Measurements from ENCODE around the gene SMAD6.

SMAD6 gene

DNA sequence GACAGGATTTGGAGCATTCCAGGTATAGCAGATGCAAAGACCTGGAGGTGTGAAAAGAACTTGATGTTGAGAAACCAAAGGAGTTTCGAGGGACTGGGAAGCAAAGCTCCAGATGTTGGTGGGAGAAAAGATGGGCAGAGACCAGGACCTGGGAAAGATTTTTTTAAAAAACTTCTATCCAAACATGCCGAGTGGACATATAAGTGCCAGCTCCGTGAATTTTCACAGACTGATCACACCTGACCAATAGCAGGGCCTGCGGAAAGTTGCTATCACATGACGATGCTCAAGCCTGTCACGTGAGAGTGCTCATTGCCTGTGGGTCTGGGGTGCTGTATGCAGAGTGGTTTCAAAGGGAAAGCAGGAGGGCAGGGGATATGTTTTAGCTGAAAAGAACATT, 19.9 kb downstream of the SMAD6 start:
- no peak for DNase-seq

DNA sequence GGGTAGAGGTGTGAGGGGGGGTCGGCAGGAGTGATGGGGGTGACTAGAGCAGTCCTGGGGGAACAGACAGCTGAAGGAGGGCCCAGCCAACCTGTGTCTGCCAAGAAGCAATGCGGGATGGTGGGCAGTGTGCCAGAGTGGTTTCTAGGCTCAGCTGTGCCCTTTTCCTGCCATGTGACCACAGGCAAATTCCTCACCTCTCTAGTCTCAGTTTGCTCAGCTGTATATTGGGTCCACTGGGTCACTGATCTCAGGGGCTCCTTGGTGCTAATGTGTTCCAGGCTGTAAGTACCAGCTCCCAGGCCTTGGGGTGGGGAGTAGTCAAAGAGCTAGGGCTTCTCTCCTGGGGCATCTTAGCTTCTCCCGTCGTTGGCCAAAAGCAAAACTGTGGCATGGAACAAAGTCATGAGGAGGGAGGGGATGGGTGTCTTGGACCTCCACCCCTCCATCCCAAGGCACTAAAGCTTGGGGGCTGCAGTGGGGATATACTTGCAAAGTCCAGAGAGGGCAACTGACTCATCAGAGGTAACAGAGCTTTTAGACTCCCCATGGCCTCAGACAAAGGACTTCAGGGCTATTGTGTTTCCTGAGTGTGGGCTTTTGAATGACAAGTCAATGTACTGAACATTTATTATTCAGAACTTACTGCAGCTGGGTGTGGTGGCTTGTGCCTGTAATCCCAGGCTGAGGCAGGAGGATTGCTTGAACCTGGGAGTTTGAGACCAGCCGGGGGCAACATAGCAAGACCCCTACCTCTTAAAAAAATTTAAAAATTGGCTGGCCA, 20.9 kb downstream of the SMAD6 start:
- no peak for DNase-seq

DNA sequence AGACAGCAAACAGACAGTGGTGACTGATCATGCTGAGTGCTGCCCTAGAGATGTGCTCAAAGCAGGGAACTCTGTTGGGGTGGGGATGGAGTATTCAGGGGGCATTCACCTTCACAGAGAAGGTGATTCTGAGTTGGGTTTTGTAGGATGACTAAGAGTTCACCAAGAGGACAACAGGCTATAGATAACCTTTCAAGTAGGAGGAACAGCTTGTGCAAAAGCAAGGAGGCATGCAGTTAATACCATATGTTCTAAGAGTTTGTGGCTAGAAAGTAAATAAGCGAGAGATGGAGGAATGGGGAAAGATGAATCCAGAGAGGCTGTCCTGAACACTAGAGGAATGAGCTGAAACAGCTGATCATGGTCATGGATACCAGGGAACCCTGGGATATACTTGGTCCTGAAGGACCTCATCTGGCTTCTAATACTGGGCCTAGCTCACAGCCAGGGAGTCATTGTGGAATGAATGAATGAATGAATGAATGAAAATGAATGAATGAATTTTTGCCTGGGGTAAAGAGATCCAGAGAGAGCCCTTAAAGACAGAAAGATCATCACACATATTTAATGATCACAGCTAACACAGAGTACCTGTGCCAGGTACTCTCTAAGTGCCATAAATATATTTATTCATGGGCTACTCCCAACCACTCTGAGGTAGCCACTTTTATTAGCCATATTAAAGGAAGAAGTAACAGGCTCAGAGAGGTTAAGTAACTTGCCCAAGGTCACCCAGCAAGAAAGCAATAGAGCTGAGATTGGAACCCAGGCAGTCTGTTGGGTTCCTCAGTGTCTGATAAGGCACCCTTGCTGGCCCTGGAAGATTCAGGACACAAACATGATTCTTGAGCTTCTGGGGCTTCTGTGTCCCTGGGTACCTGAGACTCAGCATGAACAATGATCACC, 22.0 kb downstream of the SMAD6 start:
- DNase-seq: no peak

DNA sequence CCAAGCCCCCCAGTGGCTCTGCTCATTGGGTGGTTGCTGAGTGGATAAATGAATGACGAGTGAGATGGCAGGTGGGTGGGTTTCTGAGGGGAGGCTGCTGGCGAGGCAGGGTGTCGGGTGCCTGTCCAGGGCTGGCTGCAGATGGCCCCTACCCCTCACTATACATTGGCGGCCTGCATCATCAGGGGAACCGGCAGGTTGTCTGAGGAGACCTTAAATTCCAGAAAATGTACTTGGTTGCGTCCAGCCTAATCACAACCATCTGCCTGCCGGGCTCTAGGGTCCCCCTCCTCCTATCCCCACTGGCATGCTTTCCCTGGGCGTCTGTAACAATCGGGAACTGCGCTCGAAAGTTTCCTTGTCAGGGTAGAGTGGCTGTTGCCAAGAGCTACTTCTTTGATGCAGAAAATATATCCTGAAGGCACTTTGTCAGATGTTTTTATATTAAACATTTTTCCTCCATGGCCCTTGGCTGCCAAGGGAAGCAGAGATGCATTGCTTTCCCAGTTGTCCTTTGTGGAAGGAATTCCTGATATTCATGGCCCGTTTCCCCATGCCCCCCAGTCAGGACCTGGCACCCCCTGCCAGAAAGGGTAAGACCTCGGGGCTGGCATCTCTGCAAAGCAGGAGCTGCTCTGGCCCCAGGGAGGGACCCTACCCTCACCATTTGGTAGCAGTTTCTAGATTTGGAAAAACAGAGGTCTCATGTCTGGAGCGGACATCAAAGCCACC, 22.9 kb downstream of the SMAD6 start:
- no peak for DNase-seq

DNA sequence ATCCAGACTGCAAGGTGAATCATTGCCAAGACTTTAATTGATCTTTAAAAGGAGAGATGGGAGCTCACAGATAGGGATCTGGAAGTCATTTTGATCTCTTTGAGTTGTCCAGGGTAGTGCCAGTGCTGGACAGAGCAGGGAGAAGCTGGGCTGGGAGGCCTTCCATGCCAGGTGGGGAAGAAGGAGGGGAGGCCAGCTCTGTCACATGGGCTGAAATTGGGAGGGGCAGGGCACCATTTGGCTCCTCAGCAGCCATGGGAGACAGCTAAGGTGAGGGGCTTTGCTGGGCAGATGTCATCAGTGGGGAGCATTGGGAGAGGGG, 23.4 kb downstream of the SMAD6 start:
- DNase-seq: no peak

DNA sequence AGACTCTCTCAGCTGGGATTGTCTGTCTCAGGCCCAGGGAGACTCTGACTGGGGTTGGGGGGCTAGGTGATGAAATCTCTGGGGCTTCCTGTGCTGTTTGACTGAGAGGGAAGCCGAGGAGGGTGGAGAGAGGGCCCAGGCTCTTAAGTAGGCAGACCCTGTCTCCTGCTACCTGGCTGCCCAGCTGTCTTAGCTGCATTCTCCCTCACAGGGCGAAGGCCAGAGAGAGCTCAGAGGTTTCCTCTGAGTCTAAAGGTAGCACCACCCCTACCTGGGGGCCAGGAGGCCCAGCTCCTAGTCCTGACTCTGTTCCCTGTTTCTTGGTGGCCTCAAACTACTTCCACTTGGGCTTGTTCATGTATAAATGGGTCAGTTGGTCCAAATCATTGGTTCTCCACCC, 24.4 kb downstream of the SMAD6 start:
- no peak for DNase-seq

DNA sequence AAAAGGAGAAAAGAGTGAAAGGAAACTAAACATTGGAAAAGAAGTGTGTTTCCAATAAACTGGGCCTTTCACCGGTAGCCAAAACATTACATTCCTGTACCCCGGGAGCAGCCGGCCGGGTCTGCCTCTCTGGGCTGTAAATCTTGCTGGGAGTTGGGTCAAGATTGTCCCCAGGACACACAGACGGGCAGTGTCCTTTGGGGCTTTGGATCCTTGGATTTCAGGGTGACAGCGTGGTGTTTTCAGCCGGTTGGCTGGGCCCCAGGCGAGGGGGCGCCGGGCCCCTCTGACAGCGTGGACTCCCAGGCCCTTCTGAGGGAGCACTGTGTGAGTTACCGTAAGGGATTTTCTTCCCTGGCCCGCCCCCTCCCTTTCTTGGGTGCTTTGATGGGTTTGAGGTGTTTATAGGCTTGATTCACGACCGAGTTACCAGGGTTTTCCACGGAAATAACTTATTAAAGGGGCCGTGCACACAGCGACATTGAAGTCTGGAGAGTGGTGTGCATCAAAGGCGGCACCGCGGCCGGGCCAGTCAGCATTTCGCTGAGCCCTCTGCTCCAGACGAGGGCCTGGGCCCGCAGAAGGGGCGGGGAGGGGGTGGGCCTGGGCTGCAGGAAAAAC, 27.4 kb downstream of the SMAD6 start:
- DNase-seq: no peak

DNA sequence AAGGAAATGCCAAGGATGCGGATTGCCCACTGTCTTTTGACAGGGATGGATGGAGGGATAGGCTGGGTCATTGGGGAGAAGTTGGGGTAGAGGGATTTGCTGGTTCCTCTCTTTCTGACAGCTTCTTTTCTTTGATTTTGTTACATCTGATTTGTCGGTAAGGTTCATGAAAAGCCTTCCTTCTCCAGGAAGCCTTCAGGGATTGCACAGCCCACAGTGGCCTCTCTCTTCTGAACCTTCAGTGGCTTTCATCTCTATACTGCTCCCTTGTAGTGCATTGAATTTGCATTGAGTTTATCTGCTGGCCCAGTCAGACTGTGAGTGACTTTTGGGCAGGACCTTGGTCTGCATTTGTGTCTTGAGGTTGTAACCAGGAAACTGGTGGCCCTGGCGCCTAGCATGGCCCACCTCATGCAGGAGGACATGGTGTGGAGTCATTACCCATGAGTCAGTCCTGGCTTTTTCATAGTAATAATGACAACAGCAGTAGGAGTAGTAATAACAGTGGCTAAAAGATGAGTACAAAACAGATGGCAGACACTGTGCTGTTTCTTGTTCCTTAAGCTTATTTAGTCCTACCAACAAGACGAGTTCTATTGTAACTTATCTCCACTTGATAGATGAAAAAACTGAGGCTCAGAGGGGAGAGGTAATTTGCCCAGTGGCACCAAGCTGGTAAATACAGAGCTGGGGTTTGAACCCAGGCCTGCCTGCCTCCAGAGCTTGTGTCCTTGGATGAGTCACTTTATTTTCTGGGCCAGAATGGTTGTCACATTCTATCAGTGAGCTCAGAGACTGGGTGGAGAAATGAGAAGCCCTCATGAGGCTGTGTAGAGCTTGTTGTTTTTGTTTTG, 28.4 kb downstream of the SMAD6 start:
- DNase-seq: no peak

DNA sequence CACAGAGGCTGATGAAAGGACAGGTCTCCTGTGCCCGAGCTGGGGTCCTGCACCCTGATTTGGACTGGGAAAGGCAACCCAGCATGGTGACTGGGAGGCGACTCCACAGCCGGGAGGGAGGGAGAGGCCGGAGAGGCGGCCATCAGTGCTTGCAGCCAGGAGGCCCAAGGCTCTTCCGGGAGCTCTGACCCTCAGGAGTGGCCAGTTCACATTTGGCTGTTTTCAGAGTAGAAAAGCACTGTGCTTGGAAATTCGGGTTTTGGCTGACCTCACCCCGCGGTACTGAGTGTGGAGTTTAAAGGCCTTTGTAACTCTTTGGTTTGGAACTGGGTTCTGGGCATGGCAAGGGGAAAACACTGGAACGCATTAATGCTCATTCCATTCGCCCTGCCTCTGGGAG, 31.9 kb downstream of the SMAD6 start:
- DNase-seq: no peak

DNA sequence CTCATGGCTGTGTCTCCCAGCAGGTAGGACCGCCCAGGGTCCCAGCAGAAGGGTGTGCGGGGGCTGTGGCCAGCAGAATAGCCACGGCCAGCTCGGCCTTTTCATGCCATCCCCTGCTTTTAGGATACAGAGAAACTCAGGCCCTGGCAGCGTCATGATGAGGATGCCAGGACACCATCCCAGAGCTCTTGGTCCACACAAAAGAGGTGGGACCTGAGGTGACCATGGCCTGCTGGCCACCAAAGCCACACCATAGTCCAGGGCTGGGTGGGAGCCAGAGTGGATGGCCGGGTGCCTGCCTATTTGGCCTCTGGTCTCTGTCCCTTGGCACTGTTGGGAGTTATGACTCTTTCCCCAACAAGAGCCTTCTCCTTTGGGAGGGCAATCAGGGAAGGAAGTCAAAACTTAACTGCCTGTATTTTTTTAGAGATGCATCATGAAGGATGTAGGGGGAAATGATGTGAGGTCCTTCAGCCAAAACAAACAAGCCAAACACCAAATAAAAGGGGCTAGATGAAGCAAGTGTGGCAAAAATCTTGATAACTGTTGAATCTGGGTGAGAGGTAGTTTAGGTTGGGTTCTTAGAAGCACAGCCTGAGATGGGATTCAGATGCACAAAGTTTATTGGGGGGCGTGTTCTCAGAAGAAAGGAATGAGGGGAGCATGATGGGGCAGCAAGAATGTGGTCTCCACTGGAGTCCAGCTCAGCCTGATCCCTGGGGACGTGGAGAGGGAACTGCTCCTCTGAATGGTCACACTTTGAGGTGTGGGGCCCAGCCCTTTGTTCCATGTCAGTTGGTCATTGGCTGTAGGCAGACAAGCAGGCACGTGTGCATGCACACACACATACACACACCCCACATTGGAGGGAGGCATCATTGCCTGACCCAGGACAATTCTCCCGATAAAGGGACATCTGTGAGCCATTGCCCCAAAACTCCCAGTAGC, 33.2 kb downstream of the SMAD6 start:
- DNase-seq: no peak

DNA sequence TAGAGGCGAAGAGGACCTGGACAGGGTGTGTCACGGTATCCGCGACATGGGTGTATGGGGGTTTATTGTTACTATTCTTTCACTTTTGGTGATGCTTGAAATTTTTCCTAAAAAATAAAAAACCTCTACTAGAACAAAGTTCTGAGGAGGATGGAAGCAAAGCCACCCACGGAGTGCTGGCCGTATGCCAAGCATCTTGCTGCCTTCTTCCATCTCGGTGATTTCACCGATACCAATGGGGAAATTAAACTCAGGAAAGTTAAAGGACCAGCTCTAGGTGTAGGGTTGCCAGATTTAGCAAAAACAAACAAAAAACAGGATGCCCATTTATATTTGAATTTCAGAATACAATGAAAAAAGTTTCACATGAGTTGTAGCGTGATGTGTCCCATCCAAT, 33.9 kb downstream of the SMAD6 start:
- no peak for DNase-seq

DNA sequence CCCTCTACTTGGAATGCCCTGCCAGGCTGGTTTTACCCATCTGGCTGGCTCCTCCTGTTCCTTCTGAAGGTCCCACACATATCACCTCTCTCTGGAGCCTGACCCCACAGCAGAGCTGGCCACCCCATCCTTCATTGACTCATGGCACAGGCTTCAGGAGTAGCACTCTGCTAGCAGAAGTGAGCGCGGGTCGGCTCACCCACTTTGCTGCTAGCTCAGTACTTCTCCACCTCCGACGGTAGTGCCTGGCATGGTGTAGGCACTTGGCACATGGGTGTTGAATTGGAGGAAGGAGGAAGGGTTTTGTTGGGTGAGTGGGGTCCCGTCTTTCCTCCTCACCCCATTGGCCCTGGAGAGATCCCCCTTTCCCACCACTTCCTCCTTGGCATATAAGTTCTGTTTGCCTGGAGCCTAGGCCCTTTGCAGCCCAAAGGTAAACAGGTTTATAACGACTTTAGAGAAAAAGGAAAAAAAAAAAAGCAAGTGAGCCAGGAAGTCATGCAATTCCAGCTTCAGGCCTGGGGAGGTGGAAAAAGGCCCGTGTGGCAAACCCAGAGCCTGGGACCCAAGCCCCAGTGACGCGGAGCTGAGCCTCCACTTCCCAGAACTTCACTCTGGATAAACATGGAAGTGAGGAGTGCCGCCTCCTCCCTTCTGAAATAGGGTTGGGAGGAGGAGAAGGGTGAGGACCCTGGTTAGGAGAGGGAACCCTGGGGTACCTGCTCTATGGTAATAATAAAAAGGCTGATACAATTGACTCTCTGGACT, 35.4 kb downstream of the SMAD6 start:
- DNase-seq: no peak

DNA sequence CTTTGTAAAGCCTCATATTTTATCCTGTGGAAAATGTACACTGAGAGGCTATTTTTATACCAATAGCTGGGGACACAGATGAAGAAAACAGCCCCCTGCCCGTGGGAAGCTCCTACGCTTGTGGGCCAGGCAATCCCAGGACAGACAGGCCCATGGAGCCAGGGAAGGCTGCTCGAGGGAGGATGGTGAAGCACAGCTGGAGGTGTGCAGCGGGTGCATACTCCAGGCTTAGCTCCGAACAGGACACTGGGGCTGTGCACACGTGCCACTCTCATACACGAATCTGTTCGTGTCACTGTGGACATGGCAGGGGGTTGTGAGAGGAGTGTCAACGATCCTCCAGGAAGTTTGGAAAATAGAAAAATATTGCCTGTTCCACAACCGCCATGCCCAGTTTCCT, 36.1 kb downstream of the SMAD6 start:
- no peak for DNase-seq

DNA sequence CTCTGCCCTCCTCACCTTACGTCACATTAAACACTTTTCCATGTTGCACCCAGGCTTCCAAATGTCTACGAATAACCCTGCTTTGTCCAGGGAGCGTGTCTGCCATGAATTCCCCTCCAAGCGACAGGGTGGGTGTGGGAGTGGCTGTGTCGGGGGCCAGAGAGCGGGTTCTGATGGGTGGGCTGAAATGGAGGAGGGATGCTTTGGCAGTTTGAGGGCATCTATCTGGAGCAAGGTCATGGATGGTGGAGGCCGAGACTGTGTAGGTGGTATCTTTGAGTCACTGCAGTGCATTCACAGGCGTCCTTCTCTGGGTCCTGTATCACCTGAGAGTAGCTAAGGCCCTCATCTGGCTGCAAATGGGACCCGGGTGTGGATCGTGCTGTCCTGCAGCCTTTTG, 36.6 kb downstream of the SMAD6 start:
- no peak for DNase-seq

DNA sequence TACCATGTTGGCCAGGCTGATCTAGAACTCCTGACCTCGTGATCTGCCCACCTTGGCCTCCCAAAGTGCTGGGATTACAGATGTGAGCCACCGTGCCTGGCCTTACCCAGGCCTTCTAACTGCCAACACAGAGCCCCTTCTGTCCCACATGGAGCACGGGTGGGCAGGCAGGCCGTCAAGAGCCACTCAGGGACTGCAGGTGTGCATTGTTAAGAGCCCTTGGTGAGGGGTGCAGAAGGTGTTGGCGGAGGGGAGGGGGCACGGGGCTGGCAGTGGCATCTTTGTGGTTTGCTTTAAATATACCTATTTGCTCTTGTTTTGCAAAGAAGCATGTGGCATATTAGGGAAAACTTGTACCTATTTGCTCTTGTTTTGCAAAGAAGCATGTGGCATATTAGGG, 37.3 kb downstream of the SMAD6 start:
- DNase-seq: no peak

DNA sequence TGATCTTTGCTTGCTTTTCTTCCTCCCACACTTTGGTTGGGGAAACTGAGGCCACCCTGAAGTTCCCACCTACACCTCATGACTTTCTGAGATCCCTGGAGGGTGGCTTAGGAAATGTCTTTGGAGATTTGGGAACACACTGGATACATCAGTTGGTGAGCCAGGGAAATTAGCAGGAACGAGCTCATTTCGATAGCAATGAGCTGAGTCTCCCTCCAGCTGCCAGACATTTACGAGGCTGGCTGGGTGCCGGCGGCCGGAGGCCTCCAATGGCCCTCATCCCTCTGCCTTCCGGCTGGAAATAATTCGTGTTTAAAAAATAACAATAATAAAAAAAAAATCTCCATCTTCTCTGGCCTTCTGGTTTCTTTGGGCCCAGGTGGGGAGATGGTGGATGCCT, 38.8 kb downstream of the SMAD6 start:
- no peak for DNase-seq

DNA sequence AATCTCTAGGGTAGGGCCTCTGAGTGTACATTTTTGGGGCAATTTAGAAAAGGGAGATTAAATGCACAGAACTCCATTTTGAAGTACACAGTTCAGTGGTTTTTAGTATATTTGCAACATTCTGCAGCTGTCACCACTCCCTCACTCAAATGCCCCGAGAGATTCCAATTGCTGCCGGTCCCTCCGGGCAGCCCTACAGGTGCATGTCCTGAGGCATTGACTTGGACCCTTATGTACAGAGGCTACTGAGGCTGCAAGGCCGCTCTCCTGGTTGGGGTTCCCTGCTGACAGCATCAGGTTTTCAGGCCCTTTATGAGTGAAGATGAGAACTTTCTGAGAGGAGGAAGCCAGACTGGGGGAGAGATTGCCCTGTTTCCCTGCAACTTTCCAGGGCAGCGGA, 39.6 kb downstream of the SMAD6 start:
- DNase-seq: no peak

DNA sequence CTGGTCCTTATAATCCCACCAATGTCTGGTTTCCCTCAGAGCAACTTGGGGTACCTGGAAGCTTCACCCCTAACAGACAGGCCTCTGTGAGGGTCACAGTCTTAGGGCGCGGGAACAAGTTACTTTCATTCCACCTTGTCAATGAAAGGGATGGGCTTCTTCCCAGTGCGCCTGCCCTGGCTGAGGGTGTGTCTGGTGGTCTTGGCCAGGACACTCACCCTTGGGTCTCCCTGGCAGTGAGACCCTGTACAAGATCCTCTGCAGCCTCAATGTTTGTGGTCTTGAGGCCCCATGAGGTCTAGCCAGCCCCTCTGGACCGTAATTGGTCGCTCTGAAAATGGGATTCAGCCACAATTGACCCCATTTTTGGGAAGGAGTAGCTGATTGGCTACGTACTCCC, 40.2 kb downstream of the SMAD6 start:
- DNase-seq: no peak

DNA sequence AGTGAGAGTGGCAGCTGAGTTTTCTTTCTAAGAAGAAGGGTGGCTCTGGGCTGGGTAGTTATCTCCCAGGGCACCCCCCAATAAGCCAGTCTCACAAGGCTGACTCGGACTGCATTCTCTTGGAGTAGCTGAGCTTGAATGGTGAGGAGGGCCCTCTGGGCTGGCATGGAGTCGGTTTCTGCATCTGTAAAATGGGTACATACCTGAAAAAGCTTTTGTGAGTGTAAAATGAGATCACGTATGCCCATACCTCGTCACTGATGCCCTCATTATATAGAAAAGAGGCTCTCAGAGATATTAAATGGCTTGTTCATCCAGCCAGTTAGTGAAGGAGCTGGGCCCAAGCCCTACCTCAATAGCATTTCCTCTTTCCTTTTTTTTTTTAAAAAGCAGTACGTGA, 41.2 kb downstream of the SMAD6 start:
- no peak for DNase-seq

All from CD4-positive, alpha-beta T cell treated with Interleukin-12 subunit alpha and Interleukin-12 subunit beta, for 1 hour (primary cell).